Activated naive CD4-positive, alpha-beta T cell treated with anti-CD3 and anti-CD28 coated beads, Interleukin-2, amount 10 ng/mL, durations not matched to agents 7 days and 5 days (primary cell): ENCODE measurements around the gene FGD5.
A peak's percentile ranks its signal among the peaks of the same experiment; 100 is the strongest.
"Not testable (repeated sequence)": the region's sequence is repeated elsewhere in the genome, so short reads cannot be mapped to it uniquely, and the experiment has no call there.

Experiments used
- CTCF ChIA-PET: fragments of 350-600 bp; sonication (Branson Sonifier 250); formaldehyde crosslinking; loops from one replicate; lab custom pipeline; 2021; ENCODE audit warnings: antibody characterized with exemption; lab: Charles Lee
- DNase-seq: peaks from one replicate; pipeline ENCODE4 v3.0.0-alpha.2; 2020
- H3K27ac Mint-ChIP-seq: one replicate; pipeline ENCODE4 v1.8.0; 2021; ENCODE audit warnings: mild to moderate bottlenecking, moderate library complexity, mixed read lengths
- H3K27me3 Mint-ChIP-seq: one replicate; pipeline ENCODE4 v1.8.0; 2021; ENCODE audit warnings: mild to moderate bottlenecking, mixed read lengths
- H3K36me3 Mint-ChIP-seq: one replicate; pipeline ENCODE4 v1.8.0; 2021; ENCODE audit warnings: mixed read lengths
- H3K4me1 Mint-ChIP-seq: one replicate; pipeline ENCODE4 v1.8.0; 2021; ENCODE audit warnings: mixed read lengths
- H3K4me3 Mint-ChIP-seq: one replicate; pipeline ENCODE4 v1.8.0; 2021; ENCODE audit warnings: mild to moderate bottlenecking, moderate library complexity, mixed read lengths
- H3K9me3 Mint-ChIP-seq: one replicate; pipeline ENCODE4 v1.8.0; 2021; ENCODE audit warnings: mixed read lengths

FGD5 gene

GRCh38 chr3:14886101-14886500 is 67.3 kb downstream of the FGD5 start:
- H3K27me3 Mint-ChIP-seq: peaks cover 21% of the 10 kb centered on the region
- no peak overlapping the region for H3K4me3 Mint-ChIP-seq
- DNase-seq: no peak
- CTCF ChIA-PET: no interaction called here
- H3K4me1 Mint-ChIP-seq: peaks cover 73% of the 10 kb centered on the region
- H3K27ac Mint-ChIP-seq: peak overlapping the region; percentile 88
- H3K36me3 Mint-ChIP-seq: peaks cover 6% of the 10 kb centered on the region
- no peaks in the 10 kb centered on the region for H3K9me3 Mint-ChIP-seq

DNA sequence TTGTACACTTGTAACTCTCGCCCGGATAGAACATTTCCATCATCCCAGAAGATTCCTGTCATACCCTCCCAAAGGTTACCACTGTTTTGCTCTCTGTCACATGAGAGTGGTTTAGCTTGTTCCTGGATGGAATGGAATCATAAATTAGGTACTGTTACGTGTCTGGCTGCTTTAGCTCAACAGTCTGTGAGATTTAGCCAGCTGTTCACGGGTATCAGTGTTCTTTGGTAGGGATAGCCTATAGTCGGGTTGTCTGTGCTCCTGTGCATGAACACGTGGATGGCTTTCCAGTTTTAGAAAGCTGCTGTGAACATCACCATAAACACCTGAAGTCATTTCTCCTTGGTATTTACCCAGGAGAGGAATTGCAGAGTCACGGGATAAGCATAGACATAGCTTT is 70.4 kb downstream of the FGD5 start:
- Mint-ChIP-seq H3K4me3 (no peak overlapping the region), H3K27ac (no peak overlapping the region), H3K4me1 (peaks cover 51% of the 10 kb centered on the region), H3K27me3 (peaks cover 43% of the 10 kb centered on the region), H3K36me3 (peaks cover 4% of the 10 kb centered on the region), H3K9me3 (no peaks in the 10 kb centered on the region)
- no peak for DNase-seq
- CTCF ChIA-PET: no interaction called here

- CTCF ChIA-PET: no interaction called here
- Mint-ChIP-seq H3K4me3 (no peak overlapping the region), H3K27ac (no peak overlapping the region)
Observed at GRCh38 chr3:14889943-14890342, 71.2 kb downstream of the FGD5 start.

DNA sequence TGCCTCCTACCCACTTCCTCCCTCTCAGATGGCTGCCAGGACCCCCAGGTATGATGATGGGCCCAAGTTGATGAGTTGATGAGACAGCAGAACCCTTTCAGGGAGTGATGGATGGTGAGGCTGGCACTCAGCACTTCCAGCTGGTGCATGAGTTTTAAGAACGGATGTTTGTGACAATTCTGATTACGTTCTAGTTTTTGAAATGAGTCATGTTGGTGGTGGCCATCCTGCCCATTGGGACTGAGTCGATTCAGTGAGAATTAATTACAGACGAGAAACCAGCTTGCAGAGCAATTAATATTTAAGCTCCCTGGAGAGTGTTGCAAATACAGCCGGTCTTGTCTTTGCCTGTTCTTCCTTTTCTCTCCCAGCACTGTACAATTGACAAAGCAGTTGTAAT is 71.7 kb downstream of the FGD5 start:
- Mint-ChIP-seq H3K4me3 (no peak overlapping the region), H3K9me3 (no peaks in the 10 kb centered on the region), H3K27ac (no peak overlapping the region), H3K27me3 (peaks cover 53% of the 10 kb centered on the region), H3K4me1 (peaks cover 38% of the 10 kb centered on the region), H3K36me3 (peaks cover 3% of the 10 kb centered on the region)
- DNase-seq: no peak
- CTCF ChIA-PET: no interaction called here

More at GRCh38 chr3:14889943-14890342, 71.2 kb downstream of the FGD5 start:
- Mint-ChIP-seq H3K9me3 (no peaks in the 10 kb centered on the region), H3K36me3 (peaks cover 3% of the 10 kb centered on the region), H3K27me3 (peaks cover 48% of the 10 kb centered on the region), H3K4me1 (peaks cover 43% of the 10 kb centered on the region)
- no peak for DNase-seq

- CTCF ChIA-PET: no interaction called here
- no peaks in the 10 kb centered on the region for H3K9me3 Mint-ChIP-seq
- no peak overlapping the region for H3K27ac Mint-ChIP-seq
- DNase-seq: no peak
- no peak overlapping the region for H3K4me3 Mint-ChIP-seq
- H3K4me1 Mint-ChIP-seq: peaks cover 28% of the 10 kb centered on the region
- peaks cover 3% of the 10 kb centered on the region for H3K36me3 Mint-ChIP-seq
- peaks cover 63% of the 10 kb centered on the region for H3K27me3 Mint-ChIP-seq
Observed at GRCh38 chr3:14891135-14892132, 72.7 kb downstream of the FGD5 start.

DNA sequence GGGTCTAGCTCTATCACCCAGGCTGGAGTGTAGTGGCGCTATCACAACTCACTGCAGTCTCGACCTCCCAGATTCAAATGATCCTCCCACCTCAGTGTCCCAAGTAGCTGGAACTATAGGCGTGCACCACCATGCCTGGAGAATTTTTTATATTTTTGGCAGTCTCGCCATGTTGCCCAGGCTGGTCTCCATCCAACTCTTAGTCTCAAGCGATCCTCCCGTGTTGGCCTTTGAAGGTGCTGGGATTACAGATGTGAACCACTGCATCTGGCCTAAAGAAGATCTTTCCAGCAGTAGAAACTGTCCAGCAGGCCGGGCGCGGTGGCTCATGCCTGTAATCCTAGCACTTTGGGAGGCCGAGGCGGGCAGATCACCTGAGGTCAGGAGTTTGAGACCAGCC is 73.5 kb downstream of the FGD5 start:
- CTCF ChIA-PET: interaction anchor here (1.0 kb wide), 1 partner anchor 110 kb away, joined by 3 read pairs; no protein-coding TSS in a partner anchor
- Mint-ChIP-seq H3K4me3 (no peak overlapping the region), H3K4me1 (peaks cover 21% of the 10 kb centered on the region), H3K27me3 (peaks cover 67% of the 10 kb centered on the region), H3K36me3 (peaks cover 3% of the 10 kb centered on the region), H3K9me3 (no peaks in the 10 kb centered on the region), H3K27ac (no peak overlapping the region)
- no peak for DNase-seq

- Mint-ChIP-seq H3K36me3 (peaks cover 3% of the 10 kb centered on the region), H3K4me1 (peaks cover 25% of the 10 kb centered on the region), H3K27me3 (peaks cover 79% of the 10 kb centered on the region), H3K27ac (no peak overlapping the region), H3K4me3 (no peak overlapping the region), H3K9me3 (no peaks in the 10 kb centered on the region)
- DNase-seq: no peak
- CTCF ChIA-PET: interaction anchor here (0.7 kb wide), 1 partner anchor 18 kb away, joined by 3 read pairs; no protein-coding TSS in a partner anchor
Observed at GRCh38 chr3:14894085-14894484, 75.3 kb downstream of the FGD5 start.

- Mint-ChIP-seq H3K4me1 (peaks cover 11% of the 10 kb centered on the region), H3K9me3 (no peaks in the 10 kb centered on the region), H3K27ac (no peak overlapping the region), H3K27me3 (peaks cover 79% of the 10 kb centered on the region), H3K36me3 (peaks cover 3% of the 10 kb centered on the region), H3K4me3 (no peak overlapping the region)
- no peak for DNase-seq
- CTCF ChIA-PET: interaction anchor here (1.1 to 2.1 kb wide), 2 partner anchors 24 to 39 kb away, joined by 3 to 5 read pairs; no protein-coding TSS in a partner anchor
Observed at GRCh38 chr3:14897266-14897665, 78.5 kb downstream of the FGD5 start.

GRCh38 chr3:14898929-14899328 is 80.2 kb downstream of the FGD5 start:
- DNase-seq: no peak
- H3K4me1 Mint-ChIP-seq: peaks cover 11% of the 10 kb centered on the region
- peaks cover 75% of the 10 kb centered on the region for H3K27me3 Mint-ChIP-seq
- no peak overlapping the region for H3K27ac Mint-ChIP-seq
- no peak overlapping the region for H3K4me3 Mint-ChIP-seq
- no peaks in the 10 kb centered on the region for H3K9me3 Mint-ChIP-seq
- CTCF ChIA-PET: no interaction called here
- peaks cover 2% of the 10 kb centered on the region for H3K36me3 Mint-ChIP-seq

GRCh38 chr3:14899993-14900618 is 81.3 kb downstream of the FGD5 start:
- CTCF ChIA-PET: interaction anchor here (0.9 kb wide), 1 partner anchor 21 kb away, joined by 4 read pairs; no protein-coding TSS in a partner anchor
- peaks cover 3% of the 10 kb centered on the region for H3K9me3 Mint-ChIP-seq
- no peak overlapping the region for H3K27ac Mint-ChIP-seq
- peaks cover 2% of the 10 kb centered on the region for H3K36me3 Mint-ChIP-seq
- H3K4me1 Mint-ChIP-seq: peaks cover 11% of the 10 kb centered on the region
- peaks cover 71% of the 10 kb centered on the region for H3K27me3 Mint-ChIP-seq
- H3K4me3 Mint-ChIP-seq: no peak overlapping the region
- peak; percentile 20 for DNase-seq

DNA sequence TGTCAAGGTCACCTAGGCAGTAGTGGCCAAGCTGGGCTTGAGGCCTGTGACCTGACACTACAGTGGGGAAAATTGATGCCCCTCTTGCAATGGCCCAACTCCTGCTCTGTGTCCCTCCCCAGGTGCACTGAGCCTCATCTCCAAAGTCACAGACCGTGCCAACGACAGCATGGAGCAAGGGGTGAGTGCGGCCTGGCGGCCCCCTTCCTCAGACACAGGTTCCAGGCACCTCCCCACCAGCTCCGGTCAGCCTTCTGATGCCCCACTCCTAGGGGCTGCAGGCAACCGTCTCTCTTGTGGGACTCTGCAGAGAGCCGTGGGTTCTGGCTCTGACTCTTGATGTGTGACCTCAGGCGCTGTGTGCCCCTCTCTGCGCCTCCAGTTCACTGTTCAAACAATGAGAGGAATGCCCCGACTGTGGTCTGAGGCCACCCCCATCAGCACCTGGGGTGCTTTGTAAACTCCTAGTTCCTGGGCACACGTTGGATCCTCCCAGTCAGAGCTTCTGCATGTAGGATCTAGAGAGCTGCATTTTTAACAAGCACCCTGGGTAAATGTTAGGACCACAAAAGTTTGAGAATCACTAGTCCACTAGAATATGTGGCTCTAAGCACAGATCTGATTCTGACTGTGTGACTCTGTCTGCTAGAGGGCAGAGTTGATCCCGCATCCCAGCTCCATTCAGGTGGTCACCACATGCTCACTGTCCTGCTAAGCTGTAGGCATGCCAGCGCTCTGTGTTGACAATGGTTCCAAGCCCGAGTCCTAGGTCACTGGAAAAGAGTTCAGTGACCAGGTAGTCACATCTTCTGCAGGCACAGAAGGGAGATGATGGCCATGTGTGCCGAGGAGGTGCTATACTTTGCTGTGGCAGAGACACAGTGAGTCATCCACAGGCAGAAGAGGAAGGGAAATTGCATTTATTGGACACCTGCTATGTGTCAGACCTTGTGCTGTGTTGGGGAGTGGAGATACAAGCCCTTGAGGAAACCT is 82.4 kb downstream of the FGD5 start:
- no peak for DNase-seq
- H3K4me3 Mint-ChIP-seq: no peak overlapping the region
- H3K36me3 Mint-ChIP-seq: peaks cover 7% of the 10 kb centered on the region
- peaks cover 12% of the 10 kb centered on the region for H3K4me1 Mint-ChIP-seq
- H3K27ac Mint-ChIP-seq: no peak overlapping the region
- CTCF ChIA-PET: interaction anchor here (1.2 kb wide), 1 partner anchor 20 kb away, joined by 3 read pairs; no protein-coding TSS in a partner anchor
- H3K27me3 Mint-ChIP-seq: peaks cover 71% of the 10 kb centered on the region
- peaks cover 9% of the 10 kb centered on the region for H3K9me3 Mint-ChIP-seq

DNA sequence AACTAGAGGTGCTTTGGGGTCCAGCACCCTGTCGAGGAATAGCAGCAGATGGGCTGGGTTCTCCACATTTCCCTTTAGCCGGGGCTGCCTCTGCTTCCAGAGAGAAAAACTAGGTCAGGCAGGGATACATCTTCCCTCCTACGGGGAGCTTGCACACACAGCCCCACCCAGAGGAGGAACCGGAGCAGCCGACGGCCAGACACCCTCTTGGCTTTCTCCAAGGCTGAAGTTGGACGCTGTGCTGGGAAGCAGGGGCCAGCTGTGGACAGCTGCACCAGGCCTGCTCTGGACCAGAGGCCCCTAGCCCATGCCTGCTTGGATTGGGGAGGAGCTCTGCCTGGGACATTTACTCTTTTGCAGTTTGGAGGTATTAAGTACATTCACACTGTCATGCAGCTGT is 84.0 kb downstream of the FGD5 start:
- no peak overlapping the region for H3K27ac Mint-ChIP-seq
- DNase-seq: peak; percentile 8
- peaks cover 7% of the 10 kb centered on the region for H3K36me3 Mint-ChIP-seq
- peaks cover 9% of the 10 kb centered on the region for H3K9me3 Mint-ChIP-seq
- H3K27me3 Mint-ChIP-seq: peaks cover 72% of the 10 kb centered on the region
- no peak overlapping the region for H3K4me3 Mint-ChIP-seq
- H3K4me1 Mint-ChIP-seq: peaks cover 20% of the 10 kb centered on the region
- CTCF ChIA-PET: interaction anchor here (1.1 kb wide), 1 partner anchor 10 kb away, joined by 3 read pairs; no protein-coding TSS in a partner anchor

DNA sequence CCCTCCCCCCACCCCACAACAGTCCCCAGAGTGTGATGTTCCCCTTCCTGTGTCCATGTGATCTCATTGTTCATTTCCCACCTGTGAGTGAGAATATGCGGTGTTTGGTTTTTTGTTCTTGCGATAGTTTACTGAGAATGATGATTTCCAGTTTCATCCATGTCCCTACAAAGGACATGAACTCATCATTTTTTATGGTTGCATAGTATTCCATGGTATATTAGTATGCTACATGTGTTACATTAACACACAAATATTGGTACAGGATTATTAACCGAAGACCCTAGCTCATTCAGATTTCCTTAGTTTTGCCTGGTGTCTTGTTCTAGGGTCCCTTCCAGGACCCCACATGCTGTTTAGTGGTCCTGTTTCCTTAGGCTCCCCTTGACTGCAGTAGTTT is 84.7 kb downstream of the FGD5 start:
- not testable (repeated sequence) for H3K4me3 Mint-ChIP-seq, H3K36me3 Mint-ChIP-seq, H3K9me3 Mint-ChIP-seq, DNase-seq, H3K27ac Mint-ChIP-seq
- CTCF ChIA-PET: interaction anchor here (1.1 to 1.9 kb wide), 2 partner anchors 9 to 18 kb away, joined by 3 to 4 read pairs; no protein-coding TSS in a partner anchor
- H3K4me1 Mint-ChIP-seq: peaks cover 17% of the 10 kb centered on the region
- peaks cover 68% of the 10 kb centered on the region for H3K27me3 Mint-ChIP-seq
